Measurements from ENCODE around the gene ALG5.

Gene ALG5

GRCh38 chr13:36925603-36926002 is 73.5 kb downstream of the ALG5 start:
- no peak for DNase-seq (ENCODE audit: low read depth)
- no peak for TF ChIP-seq CTCF (conservative IDR thresholded peaks at IDR 0.05; ENCODE audit: low read depth, low read length)
- H3K4me3 ChIP-seq (ENCODE audit: low read depth, low read length) = no peak overlapping the region

- DNase-seq (ENCODE audit: low read depth) = no peak
- no peak overlapping the region for H3K4me3 ChIP-seq (ENCODE audit: low read depth, low read length)
- TF ChIP-seq CTCF (conservative IDR thresholded peaks at IDR 0.05; ENCODE audit: low read depth, low read length) = no peak
Observed at GRCh38 chr13:36924001-36924400, 75.1 kb downstream of the ALG5 start.

GRCh38 chr13:36921631-36922301 is 77.4 kb downstream of the ALG5 start:
- no peak overlapping the region for H3K4me3 ChIP-seq (ENCODE audit: low read depth, low read length)
- DNase-seq (ENCODE audit: low read depth) = no peak
- TF ChIP-seq CTCF (conservative IDR thresholded peaks at IDR 0.05; ENCODE audit: low read depth, low read length) = no peak

- peak overlapping the region; percentile 68 for H3K4me3 ChIP-seq (ENCODE audit: low read depth, low read length)
- TF ChIP-seq CTCF (conservative IDR thresholded peaks at IDR 0.05; ENCODE audit: low read depth, low read length) = no peak
Observed at GRCh38 chr13:36920616-36921185, 78.4 kb downstream of the ALG5 start.

GRCh38 chr13:36919833-36920615 is 79.1 kb downstream of the ALG5 start, which contains the start of gene SMAD9:
SMAD9 (minus strand) TSS chr13:36920238; CDS start chr13:36879689, 40,549 bp downstream.
- H3K4me3 ChIP-seq (ENCODE audit: low read depth, low read length) = peak within 1 kb of the TSS; percentile 68
- peak; percentile 67 for DNase-seq (ENCODE audit: low read depth)
- TF ChIP-seq CTCF (conservative IDR thresholded peaks at IDR 0.05; ENCODE audit: low read depth, low read length) = no peak

More at GRCh38 chr13:36920616-36921185, 78.4 kb downstream of the ALG5 start:
- no peak for DNase-seq (ENCODE audit: low read depth)

- TF ChIP-seq CTCF (conservative IDR thresholded peaks at IDR 0.05; ENCODE audit: low read depth, low read length) = no peak
- H3K4me3 ChIP-seq (ENCODE audit: low read depth, low read length) = peak overlapping the region; percentile 68
- peak; percentile 20 for DNase-seq (ENCODE audit: low read depth)
Observed at GRCh38 chr13:36919171-36919832, 79.8 kb downstream of the ALG5 start.

Data from choroid plexus epithelial cell (primary cell).